Umbilical cord (tissue), 2 donors: Measurements from ENCODE around the gene ITPK1. TPM values are rescaled to one million over a fixed set of nuclear protein-coding genes. Genes with fewer than 3 reads are reported as not detected.

Experiments
- DNase-seq: peaks from one replicate; pipeline ENCODE4 v3.0.0-alpha.2; 2015; ENCODE audit warnings: low spot score
- total RNA-seq: library from RNA; depleted of rRNA; stranded (reverse); fragments of >200 nt; gene quantifications from one replicate; pipeline ENCODE4 v1.2.3, GENCODE V29; 2014; ENCODE audit warnings: low replicate concordance; ENCODE audit not compliant: insufficient read depth

ITPK1 gene
- total RNA-seq, 1 donor from 2014 or later, result 14.7 TPM

DNA sequence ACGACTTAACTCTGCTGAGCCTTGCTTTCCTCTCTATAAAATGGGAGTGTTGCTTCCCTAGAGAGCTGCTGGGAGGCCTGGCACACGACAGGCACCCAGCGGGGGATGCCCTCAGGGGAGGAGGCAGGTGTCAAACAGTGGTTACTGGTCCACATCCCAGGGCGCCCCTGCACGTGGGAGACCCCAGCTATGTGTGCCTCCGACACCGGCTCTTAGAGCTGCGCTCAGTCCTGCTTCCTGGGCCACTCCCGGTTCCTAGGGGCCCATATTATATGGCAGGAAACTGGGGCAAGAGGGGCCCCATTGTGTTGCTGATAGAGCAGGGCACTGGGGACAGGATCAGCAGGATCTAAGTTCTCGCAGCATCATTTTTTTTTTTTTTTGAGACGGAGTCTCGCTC is 145.5 kb downstream of the ITPK1 start:
- no peak for DNase-seq

DNA sequence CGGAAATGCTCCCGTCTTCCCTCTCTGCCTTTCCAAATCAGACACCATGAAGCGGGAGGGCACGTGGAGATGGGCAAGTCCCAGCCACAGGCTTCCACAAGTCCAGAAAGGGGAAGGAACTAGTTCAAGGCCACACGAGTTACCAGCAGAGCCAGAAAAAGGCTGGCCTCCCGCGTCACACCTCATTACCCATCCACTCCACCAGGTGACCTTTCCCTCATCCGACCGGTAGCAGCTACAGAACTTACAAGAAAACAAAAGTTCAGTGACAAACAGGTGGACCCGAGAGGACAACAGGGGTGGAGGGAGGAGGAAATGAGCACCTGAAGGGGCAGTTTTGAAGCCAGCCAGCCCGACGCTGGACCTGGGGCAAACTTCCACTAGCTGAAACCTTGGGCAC is 145.9 kb downstream of the ITPK1 start:
- DNase-seq, result no peak

GRCh38 chr14:92969430-92969829 is 146.3 kb downstream of the ITPK1 start:
- DNase-seq, result no peak

DNA sequence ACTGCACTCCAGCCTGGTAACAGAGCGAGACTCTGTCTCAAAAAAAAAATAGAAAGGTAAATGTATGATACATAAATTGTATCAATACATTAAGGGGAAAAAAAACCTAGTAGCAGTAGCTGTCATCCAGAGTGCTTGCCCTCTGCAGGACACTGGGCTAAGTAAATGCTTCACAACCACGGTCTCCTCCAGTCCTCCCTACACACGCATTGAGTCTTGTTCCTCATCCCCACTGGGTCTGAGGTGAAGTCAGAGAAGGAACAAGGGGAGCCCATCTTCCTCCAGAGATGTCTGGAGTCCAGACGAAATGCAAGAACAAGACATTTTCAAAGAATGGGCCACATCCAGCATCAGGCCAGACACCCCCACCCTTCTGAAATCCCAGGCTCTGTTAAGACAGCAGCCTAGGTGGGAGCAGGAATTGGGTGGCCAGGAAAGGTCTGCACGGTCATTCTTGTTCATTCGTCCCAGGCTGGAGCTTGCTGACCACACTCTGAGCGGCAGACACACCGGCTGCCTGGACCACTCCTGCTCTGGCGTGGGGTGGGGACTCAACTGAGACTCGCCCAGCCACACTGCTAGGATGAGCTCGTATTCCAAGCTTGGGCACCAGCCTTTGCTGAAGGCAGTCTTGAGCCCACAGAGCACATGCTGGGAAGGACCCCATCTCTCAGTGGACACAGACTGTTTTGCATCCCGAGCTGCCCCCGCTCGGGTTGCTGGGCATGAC is 147.3 kb downstream of the ITPK1 start:
- DNase-seq, result no peak

DNA sequence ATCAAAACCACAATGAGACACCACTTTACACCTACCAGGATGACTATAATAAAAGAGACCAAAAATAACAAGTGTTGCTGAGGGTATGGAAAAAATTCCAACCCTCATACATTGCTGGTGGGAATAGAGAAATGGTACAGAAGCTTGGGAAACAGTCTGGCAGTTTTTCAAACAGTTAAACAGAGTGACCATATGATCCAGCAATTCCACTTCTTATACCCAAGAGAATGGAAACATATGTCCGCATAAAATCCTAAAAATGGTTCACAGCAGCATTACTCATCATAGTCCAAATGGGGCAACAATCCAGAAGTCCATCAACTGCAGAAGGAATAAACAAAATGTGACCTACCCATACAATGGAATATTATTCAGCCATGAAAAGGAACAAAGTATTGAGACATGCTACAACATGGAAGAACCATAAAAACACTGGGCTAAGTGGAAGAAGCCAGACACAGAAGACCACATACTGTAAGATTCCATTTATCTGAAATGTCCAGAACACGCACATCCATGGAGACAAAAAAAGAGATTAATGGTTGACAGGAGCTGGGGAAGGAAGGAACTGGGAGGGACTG is 148.3 kb downstream of the ITPK1 start:
- DNase-seq, result no peak

DNA sequence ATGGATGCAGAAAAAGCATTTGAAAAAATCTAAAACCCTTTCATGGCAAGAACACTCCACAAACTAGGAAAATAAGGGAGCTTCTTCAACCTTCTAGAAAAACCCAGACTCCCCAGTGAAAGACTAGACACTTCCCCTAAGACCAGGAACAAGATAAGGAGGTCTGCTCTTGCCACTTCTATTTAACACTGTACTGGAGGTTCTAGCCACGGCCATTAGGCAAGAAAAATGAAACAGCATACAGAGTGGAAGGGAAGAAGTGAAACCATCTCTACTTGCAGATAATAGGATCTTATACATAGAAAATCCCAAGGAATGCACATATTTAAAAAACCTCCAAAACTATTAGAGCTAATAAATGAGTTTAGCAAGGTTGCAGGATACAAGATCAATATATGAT is 150.4 kb downstream of the ITPK1 start:
- DNase-seq, result no peak

DNA sequence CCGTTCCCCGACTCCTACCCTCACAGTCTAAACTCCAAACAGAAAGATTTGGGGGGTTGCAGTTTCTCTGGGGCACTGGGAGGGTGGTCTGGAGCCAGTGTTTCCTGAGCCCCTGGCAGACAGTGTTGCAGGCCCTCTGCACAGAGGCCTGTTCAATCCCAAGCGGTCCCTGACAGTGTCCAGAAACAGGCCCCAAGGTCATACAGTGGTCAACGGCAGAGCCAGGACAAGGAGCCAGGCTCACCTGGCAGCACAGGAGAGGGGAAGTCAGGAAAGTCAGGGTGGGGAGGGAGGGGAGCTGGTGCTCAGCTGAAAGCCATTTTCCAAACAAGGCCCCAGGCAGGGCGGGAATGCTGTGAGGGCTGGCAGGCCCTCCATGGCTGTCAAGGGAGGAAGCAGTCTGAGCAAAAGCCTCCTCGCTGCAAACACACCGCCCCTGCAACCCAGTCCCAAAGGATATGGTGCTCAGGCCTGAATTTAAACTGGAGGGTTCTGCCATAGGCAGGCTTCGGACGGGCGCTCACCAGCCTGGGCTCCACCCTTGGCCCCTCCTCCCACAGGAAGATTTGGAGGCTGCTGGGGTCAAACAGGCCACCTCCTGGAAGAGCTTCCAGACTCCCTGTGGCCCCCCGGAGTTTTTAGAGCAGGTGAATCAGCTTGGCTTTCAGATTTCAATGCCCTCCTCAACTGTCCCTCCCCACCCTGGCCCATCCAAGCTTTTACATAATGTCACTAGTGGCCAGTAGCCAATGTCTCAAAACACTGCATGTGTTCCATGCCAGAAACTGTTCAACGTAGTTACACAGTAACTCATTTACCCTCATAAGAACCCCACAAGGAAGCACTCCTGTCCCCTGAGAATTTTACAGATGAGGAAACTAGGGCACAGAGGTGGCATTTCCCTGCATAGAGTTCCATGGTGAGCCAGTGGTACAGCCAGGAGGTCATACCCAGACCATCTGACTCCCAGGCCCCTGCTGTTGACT is 151.3 kb downstream of the ITPK1 start:
- DNase-seq, result no peak

DNA sequence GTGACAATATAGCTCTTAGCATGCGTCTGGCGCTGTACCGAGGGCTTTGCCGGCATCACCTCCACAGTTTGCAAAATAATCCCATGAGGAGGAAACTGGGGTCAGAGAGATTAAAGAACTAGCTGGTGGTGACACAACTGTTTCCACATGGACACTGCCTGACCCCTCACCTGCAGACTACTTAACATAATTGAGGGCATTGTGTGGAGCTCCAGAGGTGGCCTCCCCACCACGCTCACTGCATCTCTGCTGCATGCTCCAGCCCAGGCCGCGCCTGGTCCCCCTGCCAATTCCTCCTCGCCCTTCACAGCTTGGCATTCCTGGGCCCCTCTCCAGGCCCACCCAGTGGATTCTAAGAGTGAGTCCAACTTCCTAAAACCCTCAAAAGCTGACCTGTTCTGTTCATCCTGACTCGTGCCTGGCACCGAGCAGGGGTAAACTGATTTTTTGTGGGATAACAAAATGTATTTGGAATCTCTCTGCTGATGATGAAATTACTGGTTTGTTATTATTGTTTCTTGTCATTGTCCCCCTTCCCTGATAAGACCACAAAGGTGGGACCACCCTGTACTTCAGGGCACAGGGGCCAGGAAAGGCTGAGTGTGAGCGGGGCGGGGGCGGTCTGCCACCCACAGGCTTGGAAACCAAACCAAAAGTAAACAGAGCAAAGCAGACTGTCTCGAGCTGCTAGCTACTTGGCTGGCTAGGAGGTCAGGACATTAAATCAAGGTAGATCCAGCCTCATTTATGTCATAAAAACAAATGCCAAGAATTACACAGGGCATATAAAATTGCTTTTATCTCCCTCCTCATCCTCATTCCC is 152.2 kb downstream of the ITPK1 start:
- DNase-seq, result no peak

- no peak for DNase-seq
Measured at GRCh38 chr14:92962831-92963095, 153.0 kb downstream of the ITPK1 start.

DNA sequence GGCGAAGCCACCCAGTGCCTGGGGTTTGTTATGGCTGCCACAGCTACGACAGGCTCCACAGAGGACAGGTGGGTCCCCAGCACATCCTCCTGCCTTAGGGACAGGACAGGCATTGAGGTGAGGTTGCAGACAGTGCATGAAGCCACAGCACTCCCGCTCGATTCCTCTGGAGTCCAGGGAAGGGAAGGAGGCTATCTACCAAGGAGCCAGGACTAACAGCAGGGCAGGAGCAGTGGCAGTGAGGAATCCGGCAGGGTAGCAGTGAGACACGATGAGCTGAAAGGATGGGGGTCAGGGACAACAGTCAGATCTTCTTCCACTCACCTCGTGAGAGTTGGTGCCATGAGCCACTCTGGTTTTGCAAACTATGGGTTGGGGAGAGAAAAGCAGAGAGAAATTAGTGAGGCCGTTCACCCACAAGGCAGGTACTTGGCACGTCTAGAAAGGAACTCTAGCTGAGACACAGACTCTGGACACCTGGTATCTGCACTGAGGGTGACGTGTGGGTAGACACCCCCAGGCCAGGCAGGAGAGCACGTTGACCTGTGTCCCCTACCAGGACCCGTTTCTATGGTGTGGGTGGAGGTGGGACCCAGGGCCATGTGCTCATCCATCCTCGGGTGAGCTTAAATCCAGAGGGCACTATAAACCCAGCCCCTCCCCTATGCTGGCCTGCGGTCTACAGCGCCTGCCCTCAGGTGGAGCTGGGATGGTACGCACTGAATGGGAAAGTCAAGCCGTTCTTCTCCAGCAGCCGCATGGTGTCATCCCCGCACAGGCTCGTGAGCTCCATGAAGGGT is 153.5 kb downstream of the ITPK1 start:
- no peak for DNase-seq

- no peak for DNase-seq
Measured at GRCh38 chr14:92961567-92961855, 154.2 kb downstream of the ITPK1 start.

- no peak for DNase-seq
Measured at GRCh38 chr14:92960706-92961566, 154.8 kb downstream of the ITPK1 start.

DNA sequence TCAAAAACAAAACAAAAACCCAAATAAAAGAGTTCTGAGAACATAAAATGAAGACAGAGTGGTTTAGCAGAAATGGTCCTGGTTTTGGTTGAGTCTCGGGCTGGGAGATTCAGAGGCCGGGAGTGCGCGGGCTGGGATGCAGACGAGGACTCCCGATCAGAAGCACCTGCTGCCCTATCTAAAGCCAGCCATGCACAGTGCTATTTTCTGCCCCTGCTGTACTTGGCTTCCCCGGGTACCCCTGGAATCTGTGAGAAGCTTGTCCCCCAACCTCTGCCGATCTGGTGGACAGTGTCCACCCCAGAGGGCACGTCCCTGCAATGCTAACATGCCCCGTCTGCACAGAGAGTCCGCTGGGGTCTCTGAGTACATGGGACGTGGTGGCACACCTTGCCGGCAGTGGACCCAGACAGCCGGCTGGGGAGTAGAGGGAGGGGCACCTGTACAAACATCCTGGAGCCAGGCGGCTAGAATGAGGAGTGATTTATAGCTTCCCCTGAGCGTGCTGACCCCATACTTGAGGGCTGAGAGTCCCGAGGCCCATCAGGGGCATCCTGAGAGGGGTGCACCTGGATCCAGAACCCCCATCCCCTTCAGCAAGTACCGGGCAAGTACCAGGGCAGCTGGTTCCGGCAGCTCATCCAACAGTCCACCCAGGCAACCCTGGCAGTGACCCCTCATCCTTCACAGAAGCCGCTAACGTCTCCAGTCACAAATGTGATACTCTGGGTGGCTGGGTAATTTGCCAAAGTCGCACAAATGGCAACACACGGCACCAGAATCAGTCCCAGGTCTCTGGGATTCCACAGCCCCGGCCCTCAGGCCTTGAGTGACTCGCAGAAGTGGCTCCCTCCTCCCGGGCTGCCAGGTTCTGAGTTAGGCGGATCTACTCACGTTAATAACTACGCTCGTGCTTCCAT is 155.7 kb downstream of the ITPK1 start:
- no peak for DNase-seq

DNA sequence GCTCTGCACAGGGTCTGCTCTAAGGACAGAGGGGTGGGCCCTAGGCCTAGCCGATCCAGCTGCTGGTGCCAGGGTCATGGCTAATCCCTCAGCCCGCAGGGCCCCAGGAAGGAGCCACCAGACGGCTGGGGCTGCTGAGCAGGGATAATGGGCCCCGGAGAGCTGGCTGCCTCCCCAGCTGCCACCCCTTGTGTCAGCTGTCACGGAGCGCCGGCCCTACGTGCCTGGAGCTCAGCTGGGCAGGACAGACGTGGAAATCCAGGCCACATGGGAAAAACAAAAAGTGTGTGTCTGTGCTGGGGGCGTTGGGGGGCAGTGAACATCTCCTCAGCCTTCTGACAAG is 156.6 kb downstream of the ITPK1 start:
- DNase-seq, result peak; percentile 15

- DNase-seq, result no peak
Measured at GRCh38 chr14:92958373-92959188, 157.1 kb downstream of the ITPK1 start.

- no peak for DNase-seq
Measured at GRCh38 chr14:92956961-92957360, 158.8 kb downstream of the ITPK1 start.

- DNase-seq, result no peak
Measured at GRCh38 chr14:92955381-92955780, 160.3 kb downstream of the ITPK1 start.

GRCh38 chr14:92954933-92955332 is 160.8 kb downstream of the ITPK1 start:
- no peak for DNase-seq
